Measurements from ENCODE around the gene TADA2A.

TADA2A gene

DNA sequence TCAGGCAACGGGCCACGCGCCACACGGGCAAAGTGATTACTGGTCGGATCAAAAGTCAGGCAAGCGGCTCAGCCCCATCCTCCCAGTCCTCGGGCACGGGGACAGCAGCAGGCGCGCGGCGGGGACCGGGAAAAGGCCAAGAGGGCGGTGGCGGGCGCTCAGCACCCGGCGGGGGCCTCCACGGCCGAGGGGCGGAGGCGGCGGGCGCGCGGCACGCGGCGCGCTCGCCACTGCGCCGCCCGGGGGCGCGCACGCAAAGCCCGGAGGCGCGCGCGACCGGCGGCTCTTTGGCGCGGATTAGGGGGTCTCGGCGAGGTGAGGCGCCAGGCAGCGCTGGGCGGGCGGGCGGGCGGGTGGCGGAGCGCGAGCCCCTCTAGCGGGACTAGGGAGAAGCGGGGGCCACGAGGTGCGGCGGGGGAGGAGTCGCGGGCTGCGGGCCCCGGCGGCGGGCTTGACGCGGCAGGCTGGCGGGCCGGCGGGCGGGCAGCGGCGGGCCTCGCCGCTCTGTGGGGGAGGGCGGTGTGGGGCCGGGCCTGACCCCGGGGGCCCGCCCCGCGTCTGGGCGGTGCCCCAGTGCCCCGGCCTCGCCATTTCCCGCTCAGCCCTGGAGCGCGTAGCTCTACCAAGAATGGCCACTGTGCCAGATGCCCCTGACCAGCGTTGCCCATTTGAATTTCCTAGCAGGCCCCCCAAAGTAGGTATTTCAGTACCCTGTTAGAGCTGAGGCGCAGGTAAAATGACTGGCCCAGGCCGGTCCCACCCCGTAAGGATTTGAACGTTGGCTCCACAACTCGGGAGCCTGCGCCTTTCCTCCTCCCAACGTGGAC, at the start of gene TADA2A, which contains the start of gene ACACA:
Gene TADA2A, plus strand, starts transcription at position 252 of the 827 bp plus-strand sequence. CDS start 4,480 bp downstream, outside the sequence.
Gene ACACA, minus strand, starts transcription at position 202 of the 827 bp plus-strand sequence. CDS start 537 bp downstream, outside the sequence.
- peak; percentile 86 to 89 for DNase-seq

DNA sequence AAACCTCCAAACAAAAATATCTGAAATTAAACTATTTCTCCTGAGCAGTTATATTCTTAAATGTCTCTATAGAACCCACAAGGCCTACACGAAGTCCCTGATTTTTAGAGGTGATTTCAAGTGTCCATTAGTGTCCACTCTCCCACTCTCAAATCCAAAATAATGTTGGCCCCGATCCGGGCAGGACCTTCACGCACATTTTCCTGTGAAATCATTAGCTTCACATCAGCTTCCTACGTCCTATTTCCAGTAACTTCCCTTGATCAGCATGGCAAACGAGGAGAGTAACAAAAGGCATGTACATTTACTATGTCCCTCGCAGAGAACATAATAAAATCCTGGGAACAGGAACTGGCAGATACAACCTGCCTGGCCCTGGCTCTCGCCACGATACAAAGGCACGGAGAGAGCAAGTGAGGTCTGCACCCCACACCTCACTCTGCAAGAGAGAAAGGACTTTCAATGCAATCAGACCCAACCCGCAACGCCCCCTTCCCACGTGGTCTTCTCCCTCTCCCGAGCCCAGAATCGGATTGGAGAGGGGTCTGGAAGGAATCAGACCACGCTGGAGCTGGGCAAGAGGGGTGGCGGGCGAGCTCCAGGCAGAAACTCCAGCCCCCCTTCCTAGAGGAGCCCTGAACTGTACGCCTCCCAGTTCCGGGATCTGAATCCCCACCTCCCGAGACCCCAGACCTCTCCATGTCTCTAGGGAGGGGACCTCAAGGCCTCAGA, 48.4 kb upstream of the TADA2A start:
- peak; percentile 69 to 71 for DNase-seq

GRCh38 chr17:37358830-37359681, 47.6 kb upstream of the TADA2A start:
- DNase-seq: peak; percentile 94 to 96

DNA sequence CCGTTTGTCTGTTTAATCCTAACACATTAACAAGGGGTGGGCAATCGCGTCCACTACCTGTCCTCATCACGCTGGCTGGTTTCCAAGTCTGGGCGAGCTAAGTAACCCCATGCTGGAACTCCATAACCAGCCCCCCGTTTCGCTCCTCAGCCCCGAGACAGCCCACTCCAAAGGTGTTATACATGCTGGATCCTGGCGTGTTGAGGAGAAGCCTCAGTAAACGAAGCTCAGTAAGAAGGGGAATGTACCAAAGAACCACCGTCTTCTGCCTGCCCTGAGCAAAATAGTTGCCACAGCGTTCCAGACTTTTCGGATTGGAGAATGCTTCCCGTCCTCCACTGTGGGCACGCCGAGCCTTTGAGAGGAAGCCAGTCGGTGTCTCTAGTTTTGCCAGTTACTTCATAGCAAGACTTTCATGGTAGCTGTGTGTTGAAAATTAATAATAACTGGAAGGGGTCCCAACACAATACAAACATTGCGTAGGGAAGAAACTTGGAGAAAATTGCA, 47.0 kb upstream of the TADA2A start:
- no peak for DNase-seq

GRCh38 chr17:37360632-37361031, 46.1 kb upstream of the TADA2A start:
- no peak for DNase-seq

GRCh38 chr17:37361543-37361942, 45.1 kb upstream of the TADA2A start:
- no peak for DNase-seq

DNA sequence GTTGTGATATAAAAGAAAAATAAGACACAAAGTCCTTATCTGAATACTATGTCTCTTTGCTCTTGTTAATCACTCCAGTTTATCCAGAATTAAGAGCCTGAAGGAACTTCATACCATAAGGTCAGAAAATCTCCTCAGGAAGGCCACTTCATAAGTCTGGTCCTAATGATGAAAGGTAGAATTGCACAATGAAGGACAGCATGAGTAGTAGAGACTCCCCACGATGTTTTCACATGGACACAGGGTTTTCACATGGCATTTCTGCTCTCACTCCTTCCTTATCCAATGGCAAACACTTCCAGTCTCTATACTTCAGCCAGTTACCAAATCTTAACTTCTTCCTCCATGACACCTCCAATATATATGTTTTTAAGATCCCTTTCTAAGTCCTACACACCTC, 41.1 kb upstream of the TADA2A start:
- DNase-seq: no peak

GRCh38 chr17:37368577-37368976, 38.1 kb upstream of the TADA2A start:
- no peak for DNase-seq

DNA sequence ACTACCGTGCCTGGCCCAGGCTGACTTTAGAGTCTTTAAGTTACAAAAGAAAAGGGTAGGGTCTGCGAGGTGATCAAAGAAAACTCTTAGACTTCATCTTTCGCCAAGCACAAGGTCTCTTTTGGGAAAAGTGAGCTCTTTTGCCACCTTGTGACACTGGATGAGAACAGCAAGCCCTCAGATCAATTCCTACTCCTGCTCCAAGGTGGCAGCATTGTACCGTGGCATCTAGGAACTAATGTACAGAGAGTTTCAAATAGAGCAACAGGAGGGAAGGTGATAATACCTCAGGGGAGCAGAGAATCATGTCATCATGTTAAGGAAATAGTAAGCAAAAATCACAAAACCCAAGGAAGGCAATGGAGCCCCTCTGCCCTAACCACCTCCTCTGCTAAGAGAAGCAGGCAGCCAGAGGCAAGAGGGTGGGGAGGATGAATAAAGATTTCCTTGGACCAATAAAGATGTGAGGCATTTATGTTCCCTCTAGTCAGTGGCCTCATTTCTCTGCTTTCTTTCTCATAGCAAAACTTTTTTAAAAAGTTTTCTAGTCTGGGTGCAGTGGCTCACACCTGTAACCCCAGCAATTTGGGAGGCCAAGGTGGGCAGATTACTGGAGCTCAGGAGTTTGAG, 33.0 kb upstream of the TADA2A start:
- peak; percentile 76 to 77 for DNase-seq

DNA sequence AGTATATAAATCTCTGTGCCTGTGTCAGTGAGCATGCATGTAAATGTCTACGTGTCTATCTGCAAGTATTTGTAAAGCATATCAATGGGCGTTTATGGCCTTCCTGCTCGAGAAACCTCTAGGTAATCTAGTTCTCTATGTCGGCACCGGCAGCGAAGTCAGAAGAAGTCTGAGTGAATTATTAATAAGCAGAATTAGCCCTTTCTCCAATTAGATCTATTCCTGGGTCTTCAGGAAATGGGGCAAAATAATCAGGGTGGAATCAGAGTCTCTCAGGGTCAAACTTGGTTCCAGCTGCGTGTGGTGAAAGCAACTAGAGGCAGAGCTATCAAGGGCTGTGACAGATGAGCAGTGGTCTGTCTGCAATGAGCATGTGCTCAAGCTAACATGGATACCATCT, 31.0 kb upstream of the TADA2A start, which contains the start of gene C17orf78:
Gene C17orf78, plus strand, starts transcription at position 280 of the 400 bp plus-strand sequence. Its CDS starts 108 bp downstream, at position 388.
- DNase-seq: no peak

DNA sequence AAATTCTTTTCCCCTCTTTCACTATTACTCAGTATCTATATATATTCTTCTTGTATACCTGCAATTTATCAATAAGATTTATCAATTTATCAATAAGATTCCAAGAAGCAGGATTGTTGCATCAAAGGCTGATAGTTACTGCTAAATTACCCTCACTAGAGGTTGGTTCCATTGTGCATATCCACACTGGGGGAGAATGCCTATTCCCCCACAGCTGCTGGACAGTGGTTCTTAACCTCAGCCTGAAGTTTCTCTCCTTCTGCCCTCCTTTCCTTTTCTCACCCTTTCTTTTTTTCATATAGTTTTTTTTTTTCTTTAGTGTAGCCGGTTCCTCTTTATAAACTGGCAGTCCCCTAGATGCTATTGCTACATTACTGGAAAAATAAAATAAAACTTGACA, 24.6 kb upstream of the TADA2A start:
- no peak for DNase-seq

GRCh38 chr17:37384560-37385149, 22.0 kb upstream of the TADA2A start:
- no peak for DNase-seq

DNA sequence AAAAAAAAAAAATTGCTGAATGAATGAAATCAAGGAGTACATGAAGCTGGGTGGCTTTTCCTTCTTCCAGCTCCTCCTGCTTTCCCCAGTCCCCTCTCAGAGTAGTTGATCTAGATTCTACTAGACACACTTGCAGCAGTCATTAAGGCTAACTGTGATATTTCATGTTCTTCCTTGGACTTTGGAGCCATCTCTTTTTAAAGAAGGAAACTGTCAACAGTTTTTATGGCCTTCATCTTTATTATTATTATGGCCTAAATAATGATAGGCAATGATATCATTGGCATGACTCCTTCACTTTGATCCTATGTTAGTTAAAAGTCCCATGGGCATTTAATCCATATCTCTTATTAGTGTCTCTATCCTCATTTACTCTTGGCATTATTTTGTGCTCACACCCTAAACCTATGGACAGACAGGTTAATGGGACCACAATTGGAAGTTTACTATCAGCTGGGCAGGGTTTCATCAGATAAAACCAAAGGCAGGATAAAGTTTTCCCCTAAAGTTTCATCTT, 21.2 kb upstream of the TADA2A start:
- DNase-seq: no peak

- DNase-seq: no peak
Observed at GRCh38 chr17:37386462-37386861, 20.2 kb upstream of the TADA2A start.

DNA sequence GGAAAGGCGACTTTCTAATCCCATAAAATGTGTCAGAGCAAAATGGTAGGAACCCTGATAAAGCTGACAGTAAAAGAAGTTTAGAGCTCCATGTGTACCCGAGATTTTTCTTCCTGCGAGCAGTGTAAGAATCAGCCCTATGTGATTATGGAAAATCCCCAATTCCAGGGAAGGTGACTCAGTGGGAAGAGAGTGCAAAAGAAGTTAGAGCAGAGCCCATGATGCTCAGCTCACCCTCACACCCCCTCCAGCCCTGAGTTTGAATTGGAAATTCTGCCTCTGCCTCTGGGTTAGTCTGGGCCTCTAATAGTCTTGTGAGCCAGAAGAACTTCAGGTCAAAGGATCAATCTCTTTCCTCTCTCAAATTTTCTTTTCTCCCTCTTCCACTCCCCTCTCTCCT, 18.4 kb upstream of the TADA2A start:
- no peak for DNase-seq

DNA sequence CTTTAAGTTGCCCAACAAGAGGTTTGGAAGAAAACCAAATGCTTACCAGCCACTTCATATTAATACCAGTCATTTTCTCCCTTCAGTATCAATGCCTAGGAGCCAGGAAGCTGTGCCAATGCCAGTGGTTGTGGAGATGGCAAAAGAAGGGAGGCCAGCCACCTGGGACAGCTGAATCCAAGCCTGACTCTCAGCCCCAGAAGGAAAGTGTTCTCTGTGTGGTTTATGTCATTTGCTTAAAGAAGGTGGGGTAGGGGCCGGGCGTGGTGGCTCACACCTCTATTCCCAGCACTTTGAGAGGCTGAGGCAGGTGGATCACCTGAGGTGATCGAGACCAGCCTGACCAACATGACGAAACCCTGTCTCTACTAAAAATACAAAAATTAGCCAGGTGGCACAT, 17.5 kb upstream of the TADA2A start:
- no peak for DNase-seq

- no peak for DNase-seq
Observed at GRCh38 chr17:37391146-37391545, 15.5 kb upstream of the TADA2A start.

GRCh38 chr17:37392024-37392590, 14.6 kb upstream of the TADA2A start:
- DNase-seq: no peak

DNA sequence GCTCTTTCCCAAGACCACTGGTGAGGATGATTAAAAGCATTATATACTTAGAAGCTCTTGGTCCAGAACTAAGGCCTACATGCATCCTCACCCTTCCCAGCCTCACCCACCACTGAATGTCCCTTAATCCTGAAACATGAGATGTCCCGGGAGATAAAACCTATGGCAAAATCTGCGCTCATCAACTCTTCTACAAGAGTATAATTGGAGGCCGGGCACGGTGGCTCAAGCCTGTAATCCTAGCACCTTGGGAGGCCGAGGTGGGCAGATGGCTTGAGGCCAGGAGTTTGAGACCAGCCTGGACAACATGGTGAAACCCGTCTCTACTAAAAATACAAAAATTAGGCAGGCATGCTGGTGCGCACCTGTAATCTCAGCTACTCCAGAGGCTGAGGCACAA, 13.3 kb upstream of the TADA2A start:
- no peak for DNase-seq

DNA sequence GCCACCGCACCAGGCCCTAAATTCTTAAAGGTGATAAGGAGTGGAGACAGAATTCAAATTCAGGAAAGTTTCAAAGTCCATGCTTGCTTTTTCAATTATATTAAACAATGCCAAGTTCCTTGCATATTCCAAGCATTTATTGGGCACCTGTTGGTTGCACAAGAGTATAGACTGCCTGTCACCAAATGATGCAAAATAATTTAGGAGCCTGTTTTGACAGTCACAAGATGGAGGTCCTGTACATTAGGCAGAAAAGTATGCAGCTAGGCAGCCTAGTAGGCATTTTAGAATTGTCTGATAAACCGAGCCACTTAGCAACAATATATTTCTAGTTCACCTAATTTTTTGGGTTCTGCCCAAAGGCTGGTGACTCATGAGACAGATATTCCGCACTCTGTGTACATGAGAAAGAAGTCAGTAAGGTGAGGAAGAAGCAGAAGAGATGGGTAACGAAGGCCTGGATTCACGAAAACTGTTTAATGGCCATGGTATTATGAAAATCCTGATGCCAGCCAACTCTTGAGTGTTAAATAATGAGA, 7.4 kb upstream of the TADA2A start:
- no peak for DNase-seq

DNA sequence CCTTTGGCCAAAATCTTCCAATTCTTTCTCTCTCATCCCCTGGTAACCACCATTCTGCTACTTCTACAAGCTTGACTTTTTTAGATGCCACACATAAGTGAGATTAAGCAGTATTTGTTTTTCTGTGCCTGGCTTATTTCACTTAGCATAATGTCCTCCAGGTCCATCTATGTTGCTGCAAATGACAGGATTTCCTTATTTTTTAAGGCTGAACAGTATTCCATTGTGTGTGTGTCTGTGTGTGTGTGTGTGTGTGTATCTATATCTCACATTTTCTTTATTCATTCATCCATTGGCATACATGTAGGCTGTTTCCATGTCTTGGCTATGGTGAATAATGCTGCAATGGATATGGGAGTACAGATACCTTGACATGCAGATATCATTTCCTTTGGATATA, 6.2 kb upstream of the TADA2A start:
- DNase-seq: no peak
